Ectodermal cell (in vitro differentiated cells): ENCODE measurements around the gene PPP2R2C.

ENCODE experiments used
- H3K27ac ChIP-seq: 2 replicates; pipeline ENCODE4 v1.7.0; 2013; ENCODE audit warnings: mild to moderate bottlenecking, low read depth, low read length; ENCODE audit not compliant: insufficient read depth, poor library complexity, severe bottlenecking
- H3K27me3 ChIP-seq: 2 replicates; pipeline ENCODE4 v1.7.0; 2013; ENCODE audit warnings: mild to moderate bottlenecking, low read length; ENCODE audit not compliant: insufficient read depth, control insufficient read depth, poor library complexity, severe bottlenecking
- H3K36me3 ChIP-seq: one replicate; pipeline ENCODE4 v1.7.0; 2013; ENCODE audit warnings: low read length; ENCODE audit not compliant: control insufficient read depth, insufficient read depth
- H3K4me1 ChIP-seq: one replicate; pipeline ENCODE4 v1.7.0; 2013; ENCODE audit warnings: low read length; ENCODE audit not compliant: control insufficient read depth, insufficient read depth
- H3K4me3 ChIP-seq: 2 replicates; pipeline ENCODE4 v1.7.0; 2013; ENCODE audit warnings: low read depth, low read length, control low read depth; ENCODE audit not compliant: insufficient read depth
- H3K9me3 ChIP-seq: 2 replicates; pipeline ENCODE4 v1.7.0; 2013; ENCODE audit warnings: mild to moderate bottlenecking, low read length, moderate library complexity; ENCODE audit not compliant: control insufficient read depth
- WGBS, 2 experiments: methylation state at CpG; one replicate each; pipeline ENCODE4 v1.1.7; 2013; ENCODE audit warnings: missing lambda C conversion rate in 2 of 2; 5-methylcytosine and 5-hydroxymethylcytosine counted together

The PPP2R2C gene

GRCh38 chr4:6424425-6424824 lies 48.0 kb downstream of the PPP2R2C start:
- H3K4me3 ChIP-seq, result no peak overlapping the region
- H3K27me3 ChIP-seq, result no peaks in the 10 kb centered on the region
- no peak overlapping the region for H3K27ac ChIP-seq
- H3K9me3 ChIP-seq, result no peaks in the 10 kb centered on the region
- H3K36me3 ChIP-seq, result no peaks in the 10 kb centered on the region
- no peaks in the 10 kb centered on the region for H3K4me1 ChIP-seq
- 91 to 92% methylated on average over 9 of the region's 9 CpGs for WGBS, 2 experiments

GRCh38 chr4:6423575-6423974 lies 48.8 kb downstream of the PPP2R2C start:
- Histone ChIP-seq H3K4me1 (no peaks in the 10 kb centered on the region), H3K27ac (no peak overlapping the region), H3K36me3 (no peaks in the 10 kb centered on the region), H3K9me3 (no peaks in the 10 kb centered on the region), H3K4me3 (no peak overlapping the region), H3K27me3 (no peaks in the 10 kb centered on the region)
- 90 to 94% methylated on average over 1 of the region's 2 CpGs for WGBS, 2 experiments

GRCh38 chr4:6422866-6423265 lies 49.5 kb downstream of the PPP2R2C start:
- WGBS, 2 experiments, result 87 to 100% methylated on average over 3 of the region's 3 CpGs
- H3K27ac ChIP-seq, result no peak overlapping the region
- no peaks in the 10 kb centered on the region for H3K4me1 ChIP-seq
- H3K9me3 ChIP-seq, result no peaks in the 10 kb centered on the region
- H3K27me3 ChIP-seq, result no peaks in the 10 kb centered on the region
- no peak overlapping the region for H3K4me3 ChIP-seq
- no peaks in the 10 kb centered on the region for H3K36me3 ChIP-seq

GRCh38 chr4:6422105-6422504 lies 50.3 kb downstream of the PPP2R2C start:
- 94 to 96% methylated on average over 9 of the region's 9 CpGs for WGBS, 2 experiments
- Histone ChIP-seq H3K4me1 (no peaks in the 10 kb centered on the region), H3K36me3 (no peaks in the 10 kb centered on the region)

GRCh38 chr4:6421397-6421796 lies 51.0 kb downstream of the PPP2R2C start:
- no peaks in the 10 kb centered on the region for H3K9me3 ChIP-seq
- peaks cover 6% of the 10 kb centered on the region for H3K4me1 ChIP-seq
- no peaks in the 10 kb centered on the region for H3K36me3 ChIP-seq
- H3K27me3 ChIP-seq, result no peaks in the 10 kb centered on the region
- WGBS, 2 experiments, result 94 to 95% methylated on average over 18 of the region's 18 CpGs
- H3K27ac ChIP-seq, result no peak overlapping the region
- H3K4me3 ChIP-seq, result no peak overlapping the region

More at GRCh38 chr4:6422105-6422504, 50.3 kb downstream of the PPP2R2C start:
- Histone ChIP-seq H3K27me3 (no peaks in the 10 kb centered on the region), H3K4me3 (no peak overlapping the region), H3K9me3 (no peaks in the 10 kb centered on the region), H3K27ac (no peak overlapping the region)

GRCh38 chr4:6420972-6421371 lies 51.4 kb downstream of the PPP2R2C start:
- 93 to 96% methylated on average over 6 of the region's 6 CpGs for WGBS, 2 experiments

GRCh38 chr4:6420036-6420435 lies 52.4 kb downstream of the PPP2R2C start:
- Histone ChIP-seq H3K9me3 (no peaks in the 10 kb centered on the region), H3K36me3 (no peaks in the 10 kb centered on the region), H3K27me3 (no peaks in the 10 kb centered on the region), H3K4me3 (no peak overlapping the region), H3K4me1 (peaks cover 7% of the 10 kb centered on the region), H3K27ac (no peak overlapping the region)
- WGBS, 2 experiments, result 92 to 93% methylated on average over 7 of the region's 7 CpGs

More at GRCh38 chr4:6420972-6421371, 51.4 kb downstream of the PPP2R2C start:
- no peaks in the 10 kb centered on the region for H3K27me3 ChIP-seq
- no peak overlapping the region for H3K4me3 ChIP-seq
- no peaks in the 10 kb centered on the region for H3K9me3 ChIP-seq
- peaks cover 7% of the 10 kb centered on the region for H3K4me1 ChIP-seq
- no peaks in the 10 kb centered on the region for H3K36me3 ChIP-seq
- no peak overlapping the region for H3K27ac ChIP-seq

GRCh38 chr4:6419452-6420028 lies 52.9 kb downstream of the PPP2R2C start:
- no peaks in the 10 kb centered on the region for H3K9me3 ChIP-seq
- H3K27me3 ChIP-seq, result no peaks in the 10 kb centered on the region
- 76 to 80% methylated on average over 6 of the region's 6 CpGs for WGBS, 2 experiments
- H3K36me3 ChIP-seq, result no peaks in the 10 kb centered on the region
- H3K4me3 ChIP-seq, result no peak overlapping the region
- peaks cover 7% of the 10 kb centered on the region for H3K4me1 ChIP-seq
- no peak overlapping the region for H3K27ac ChIP-seq

- peaks cover 7% of the 10 kb centered on the region for H3K4me1 ChIP-seq
Measured at GRCh38 chr4:6418193-6418755, 54.1 kb downstream of the PPP2R2C start.

GRCh38 chr4:6417516-6418050 lies 54.8 kb downstream of the PPP2R2C start:
- 85 to 88% methylated on average over 12 of the region's 12 CpGs for WGBS, 2 experiments
- Histone ChIP-seq H3K27ac (no peak overlapping the region), H3K4me3 (no peak overlapping the region), H3K9me3 (no peaks in the 10 kb centered on the region), H3K27me3 (no peaks in the 10 kb centered on the region), H3K36me3 (no peaks in the 10 kb centered on the region), H3K4me1 (peaks cover 7% of the 10 kb centered on the region)

More at GRCh38 chr4:6418193-6418755, 54.1 kb downstream of the PPP2R2C start:
- H3K27ac ChIP-seq, result no peak overlapping the region
- H3K9me3 ChIP-seq, result no peaks in the 10 kb centered on the region
- H3K36me3 ChIP-seq, result no peaks in the 10 kb centered on the region
- H3K27me3 ChIP-seq, result no peaks in the 10 kb centered on the region
- WGBS, 2 experiments, result 87 to 90% methylated on average over 9 of the region's 9 CpGs
- no peak overlapping the region for H3K4me3 ChIP-seq
